ENCODE measurements around the gene DCPS.
A peak's percentile ranks its signal among the peaks of the same experiment; 100 is the strongest.

The DCPS gene

DNA sequence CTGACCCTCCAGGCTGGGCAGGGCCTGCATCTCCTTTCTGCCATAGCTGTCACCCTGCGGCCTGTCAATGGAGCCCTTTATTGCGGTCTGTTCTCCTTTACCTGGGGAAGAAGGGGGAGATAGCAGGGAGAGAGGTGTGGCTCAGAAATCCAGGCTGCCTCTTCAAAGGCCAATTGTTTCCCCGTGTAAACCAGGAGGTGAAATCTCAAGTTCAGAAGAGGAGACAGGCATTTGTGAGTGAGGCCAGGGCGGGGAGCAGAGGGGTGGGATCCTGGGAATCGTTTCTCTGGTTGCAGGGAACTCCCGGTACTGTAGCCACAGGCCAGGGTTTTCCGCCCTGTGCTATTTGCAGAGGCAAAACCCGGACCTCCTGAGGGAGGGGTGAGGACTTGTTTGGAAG lies 9.1 kb downstream of the DCPS start:
- TF ChIP-seq, protein P1, sequence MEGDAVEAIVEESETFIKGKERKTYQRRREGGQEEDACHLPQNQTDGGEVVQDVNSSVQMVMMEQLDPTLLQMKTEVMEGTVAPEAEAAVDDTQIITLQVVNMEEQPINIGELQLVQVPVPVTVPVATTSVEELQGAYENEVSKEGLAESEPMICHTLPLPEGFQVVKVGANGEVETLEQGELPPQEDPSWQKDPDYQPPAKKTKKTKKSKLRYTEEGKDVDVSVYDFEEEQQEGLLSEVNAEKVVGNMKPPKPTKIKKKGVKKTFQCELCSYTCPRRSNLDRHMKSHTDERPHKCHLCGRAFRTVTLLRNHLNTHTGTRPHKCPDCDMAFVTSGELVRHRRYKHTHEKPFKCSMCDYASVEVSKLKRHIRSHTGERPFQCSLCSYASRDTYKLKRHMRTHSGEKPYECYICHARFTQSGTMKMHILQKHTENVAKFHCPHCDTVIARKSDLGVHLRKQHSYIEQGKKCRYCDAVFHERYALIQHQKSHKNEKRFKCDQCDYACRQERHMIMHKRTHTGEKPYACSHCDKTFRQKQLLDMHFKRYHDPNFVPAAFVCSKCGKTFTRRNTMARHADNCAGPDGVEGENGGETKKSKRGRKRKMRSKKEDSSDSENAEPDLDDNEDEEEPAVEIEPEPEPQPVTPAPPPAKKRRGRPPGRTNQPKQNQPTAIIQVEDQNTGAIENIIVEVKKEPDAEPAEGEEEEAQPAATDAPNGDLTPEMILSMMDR (IDR thresholded peaks at IDR 0.05) = no peak
- Mint-ChIP-seq H3K4me3 (no peak overlapping the region), H3K4me1 (peaks cover 46% of the 10 kb centered on the region), H3K27me3 (ENCODE audit: low read depth, poor library complexity) (peaks cover 4% of the 10 kb centered on the region), H3K36me3 (ENCODE audit: low read depth) (peaks cover 58% of the 10 kb centered on the region), H3K27ac (no peak overlapping the region), H3K9me3 (peaks cover 20% of the 10 kb centered on the region)
- DNase-seq = no peak

- H3K4me1 Mint-ChIP-seq = peaks cover 50% of the 10 kb centered on the region
- no peak overlapping the region for H3K4me3 Mint-ChIP-seq
- H3K27ac Mint-ChIP-seq = no peak overlapping the region
- no peak for DNase-seq
- peaks cover 4% of the 10 kb centered on the region for H3K27me3 Mint-ChIP-seq (ENCODE audit: low read depth, poor library complexity)
- TF ChIP-seq, protein P1 (IDR thresholded peaks at IDR 0.05) = no peak
- peaks cover 53% of the 10 kb centered on the region for H3K36me3 Mint-ChIP-seq (ENCODE audit: low read depth)
- peaks cover 20% of the 10 kb centered on the region for H3K9me3 Mint-ChIP-seq
These were observed 10.0 kb downstream of the DCPS start for GRCh38 chr11:126313826-126314225.

GRCh38 chr11:126317432-126317755 lies 13.5 kb downstream of the DCPS start:
- no peak for DNase-seq
- no peak overlapping the region for H3K4me3 Mint-ChIP-seq
- H3K4me1 Mint-ChIP-seq = peaks cover 53% of the 10 kb centered on the region
- H3K9me3 Mint-ChIP-seq = peaks cover 20% of the 10 kb centered on the region
- TF ChIP-seq, protein P1 (IDR thresholded peaks at IDR 0.05) = no peak
- H3K36me3 Mint-ChIP-seq (ENCODE audit: low read depth) = peaks cover 61% of the 10 kb centered on the region
- H3K27ac Mint-ChIP-seq = peak overlapping the region; percentile 95
- H3K27me3 Mint-ChIP-seq (ENCODE audit: low read depth, poor library complexity) = peaks cover 4% of the 10 kb centered on the region

DNA sequence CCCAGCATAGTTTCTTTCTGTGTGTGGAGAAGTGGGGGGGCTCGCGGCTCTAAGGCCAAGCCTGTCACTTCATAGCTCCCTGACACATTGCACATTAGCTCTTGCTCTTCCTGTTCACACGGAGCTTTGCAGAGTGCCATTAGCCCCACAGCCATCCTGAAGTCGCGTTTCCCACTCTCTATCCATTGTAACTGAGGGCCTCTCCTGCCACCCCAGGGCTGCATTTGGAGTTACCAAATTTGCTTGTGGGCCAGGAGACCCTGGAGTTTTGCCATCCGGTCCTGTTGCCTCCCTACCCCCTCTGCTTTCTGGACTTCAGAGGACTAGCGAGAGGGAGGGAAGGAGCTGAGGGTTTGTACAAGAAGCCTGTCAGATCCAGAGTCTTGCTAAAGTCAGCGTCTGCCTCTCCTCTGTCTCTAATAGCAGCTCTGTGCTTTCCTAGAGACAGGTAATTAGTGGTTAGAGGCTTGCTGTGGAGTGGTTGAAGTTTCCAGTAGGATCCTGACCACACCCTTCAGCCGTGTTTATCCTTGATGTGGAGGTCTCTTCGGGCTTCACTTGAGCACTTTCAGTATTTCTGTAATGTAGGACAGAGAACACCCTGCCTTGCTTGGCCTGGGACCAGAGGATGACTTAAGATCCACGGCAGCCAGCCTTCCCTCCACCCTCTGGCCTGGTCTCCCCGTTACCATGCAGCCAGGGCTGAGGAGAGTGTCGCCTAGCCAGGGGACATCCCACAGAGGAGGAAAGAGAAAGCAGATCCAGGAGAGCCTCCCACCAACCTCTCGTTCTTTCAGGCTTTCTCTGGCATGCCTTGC lies 14.1 kb downstream of the DCPS start:
- peaks cover 61% of the 10 kb centered on the region for H3K36me3 Mint-ChIP-seq (ENCODE audit: low read depth)

GRCh38 chr11:126318574-126319373 lies 14.9 kb downstream of the DCPS start:
- Mint-ChIP-seq H3K27me3 (ENCODE audit: low read depth, poor library complexity) (peaks cover 4% of the 10 kb centered on the region), H3K4me3 (no peak overlapping the region), H3K27ac (peak overlapping the region; percentile 95), H3K9me3 (peaks cover 20% of the 10 kb centered on the region), H3K4me1 (peaks cover 46% of the 10 kb centered on the region), H3K36me3 (ENCODE audit: low read depth) (peaks cover 55% of the 10 kb centered on the region)
- no peak for DNase-seq
- TF ChIP-seq, protein P1 (IDR thresholded peaks at IDR 0.05) = no peak

More for the DNA sequence above, 14.1 kb downstream of the DCPS start:
- no peak for DNase-seq
- TF ChIP-seq, protein P1 (IDR thresholded peaks at IDR 0.05) = no peak
- peaks cover 20% of the 10 kb centered on the region for H3K9me3 Mint-ChIP-seq
- H3K27me3 Mint-ChIP-seq (ENCODE audit: low read depth, poor library complexity) = peaks cover 2% of the 10 kb centered on the region
- H3K4me3 Mint-ChIP-seq = peak overlapping the region; percentile 44
- H3K27ac Mint-ChIP-seq = peak overlapping the region; percentile 95
- H3K4me1 Mint-ChIP-seq = peaks cover 50% of the 10 kb centered on the region
